GM12878 (cell line): ENCODE measurements around the gene TCF25. TPM values are rescaled to one million over a fixed set of nuclear protein-coding genes. Genes with fewer than 3 reads are reported as not detected.

Experiments used
- ATAC-seq: fragments of 200-7000 bp; cut with Tn5 transposase; 3 replicates; pipeline ENCODE4 v1.9.1; 2020; ENCODE audit warnings: mild to moderate bottlenecking, moderate library complexity
- BruUV-seq: library from RNA; stranded (reverse); fragments of 400-500 nt; replicated peaks from 2 replicates; lab custom pipeline; 2021; lab: Mats Ljungman, UMichigan
- CTCF ChIA-PET: fragments of 300-600 bp; sonication (Branson Sonifier 250); formaldehyde crosslinking; extraction: SDS; loops from one replicate; lab custom pipeline; 2021; ENCODE audit warnings: inconsistent platforms; lab: Yijun Ruan, JAX
- POLR2A ChIA-PET: fragments of 350-600 bp; formaldehyde crosslinking; extraction: SDS; loops from one replicate; lab custom pipeline; 2021; ENCODE audit warnings: inconsistent platforms; lab: Charles Lee
- RAD21 ChIA-PET: fragments of 300-600 bp; sonication (Branson Sonifier 250); formaldehyde crosslinking; loops from one replicate; lab custom pipeline; 2023; ENCODE audit warnings: antibody characterized with exemption; ENCODE audit not compliant: unreplicated experiment; lab: Charles Lee
- SMC1A ChIA-PET: fragments of 300-600 bp; sonication (Branson Sonifier 250); formaldehyde crosslinking; loops from one replicate; lab custom pipeline; 2023; ENCODE audit not compliant: unreplicated experiment, uncharacterized antibody; lab: Charles Lee
- DNase-seq: peaks from one replicate; pipeline ENCODE4 v3.0.0-alpha.2; 2011; ENCODE audit warnings: low read depth, low spot score
- FAIRE-seq: peaks from 3 replicates; lab custom pipeline; 2011; peaks lifted over from hg19 to GRCh38; lab: Jason Lieb, UNC
- H2AFZ ChIP-seq: 2 replicates; pipeline ENCODE4 v1.6.0; 2011; ENCODE audit warnings: low read depth, low read length, control low read depth; ENCODE audit not compliant: control insufficient read depth
- H3K27ac ChIP-seq: 2 replicates; pipeline ENCODE4 v1.5.1; 2011; ENCODE audit warnings: control low read depth; ENCODE audit not compliant: control insufficient read depth, insufficient read depth
- H3K27me3 ChIP-seq, 2 experiments: replicated peaks in 1 of 2; 2 replicates each; pipeline versions ENCODE4 v1.6.0 to v1.6.1; 2011; ENCODE audit warnings: low read length in 1 of 2; ENCODE audit not compliant: control insufficient read depth in 2 of 2, insufficient read depth in 2 of 2
- H3K36me3 ChIP-seq, 2 experiments: 2 replicates each; pipeline ENCODE4 v1.5.1; 2011; ENCODE audit warnings: low read length in 1 of 2; ENCODE audit not compliant: control insufficient read depth in 2 of 2, insufficient read depth in 2 of 2
- H3K4me1 ChIP-seq: 2 replicates; pipeline ENCODE4 v1.6.1; 2011; ENCODE audit warnings: mild to moderate bottlenecking, low read length, moderate library complexity, mixed read lengths; ENCODE audit not compliant: control insufficient read depth, insufficient read depth
- H3K4me2 ChIP-seq: 2 replicates; pipeline ENCODE4 v1.6.0; 2011; ENCODE audit warnings: control low read depth; ENCODE audit not compliant: control insufficient read depth, insufficient read depth
- H3K4me3 ChIP-seq: fragments of 200-600 bp; sonication (generic); 2 replicates; pipeline ENCODE4 v1.5.1; 2016
- H3K79me2 ChIP-seq: 2 replicates; pipeline ENCODE4 v1.6.0; 2011; ENCODE audit warnings: low read length; ENCODE audit not compliant: control insufficient read depth, insufficient read depth
- H3K9ac ChIP-seq: 2 replicates; pipeline ENCODE4 v1.8.0; 2011; ENCODE audit warnings: low read length, control low read depth, mixed read lengths; ENCODE audit not compliant: control insufficient read depth, insufficient read depth
- H3K9me3 ChIP-seq: replicated peaks from 3 replicates; pipeline ENCODE4 v1.5.1; 2011; ENCODE audit warnings: mild to moderate bottlenecking, low read length; ENCODE audit not compliant: control insufficient read depth, insufficient read depth
- H4K20me1 ChIP-seq: 2 replicates; pipeline ENCODE4 v1.6.0; 2011; ENCODE audit not compliant: control insufficient read depth, insufficient read depth
- IKZF1 ChIP-seq: fragments of 450-650 bp; conservative IDR thresholded peaks from 2 replicates; pipeline ENCODE4 v1.6.1; 2017; ENCODE audit warnings: antibody characterized with exemption, mild to moderate bottlenecking
- MTA2 ChIP-seq: fragments of 450-650 bp; IDR thresholded peaks from 2 replicates; pipeline ENCODE4 v1.6.1; 2016; ENCODE audit warnings: low read depth, mild to moderate bottlenecking, moderate library complexity
- SP1 ChIP-seq: IDR thresholded peaks from one replicate; pipeline ENCODE4 v1.6.1; 2011; ENCODE audit warnings: low read depth, low read length
- SPI1 ChIP-seq: IDR thresholded peaks from 2 replicates; pipeline ENCODE4 v1.6.1; 2011; ENCODE audit warnings: low read depth, mild to moderate bottlenecking, low read length, moderate library complexity, borderline replicate concordance; ENCODE audit not compliant: insufficient read depth
- WGBS: methylation state at CpG from one replicate; pipeline ENCODE4 v1.1.6; 2016; ENCODE audit warnings: low lambda C conversion rate; ENCODE audit not compliant: insufficient replicate concordance, insufficient coverage; ENCODE audit errors: missing lambda C conversion rate; 5-methylcytosine and 5-hydroxymethylcytosine counted together
- in situ Hi-C: fragments of 300-500 bp; cut with MboI; formaldehyde crosslinking; loops from 9 replicates; pipeline ENCODE4 v1.14.3; 2018; ENCODE audit warnings: mixed read lengths
- intact Hi-C: fragments of 100-400 bp; cut with micrococcal nuclease; formaldehyde crosslinking; loops from one replicate; pipeline ENCODE4 v1.14.2; 2022; ENCODE audit not compliant: unreplicated experiment
- polyA plus RNA-seq, 11 experiments: library from polyadenylated mRNA; depleted of rRNA in 4 of 11; unstranded in 6 of 11; stranded (reverse) in 5 of 11; fragments of >200 nt; fragmentation: Nextera tagmentation in 4 of 11; fragmentation: Illumina TruSeq in 1 of 11; extraction: Ambion mirVana in 4 of 11; extraction: Trizol in 1 of 11; gene quantifications; 1 replicate in 1 of 11; 2 replicates in 10 of 11; pipeline versions ENCODE4 v1.2.1 to v1.2.3, GENCODE V29; 2011 to 2016; ENCODE audit warnings: inconsistent platforms in 2 of 11, missing spikeins in 2 of 11, low read depth in 1 of 11
- total RNA-seq, 4 experiments: library from RNA; depleted of rRNA in 3 of 4; stranded (reverse); fragments of >200 nt in 3 of 4; fragmentation: Illumina TruSeq in 1 of 4; extraction: Trizol in 1 of 4; gene quantifications; 2 replicates each; pipeline versions ENCODE4 v1.2.1 to v1.2.3, GENCODE V29; 2013 to 2021
- TF ChIP-seq, protein P1 (sequence below): fragments of 450-650 bp; IDR thresholded peaks from 2 replicates; pipeline ENCODE4 v1.6.1; 2018; ENCODE audit warnings: borderline replicate concordance, mild to moderate bottlenecking; ENCODE audit not compliant: partially characterized antibody
- TF ChIP-seq, protein P2 (sequence below): IDR thresholded peaks from 2 replicates; pipeline ENCODE4 v1.6.1; 2011; ENCODE audit warnings: borderline replicate concordance, low read depth, mild to moderate bottlenecking, moderate library complexity, low read length; ENCODE audit not compliant: insufficient read depth, poor library complexity, severe bottlenecking

TCF25 gene
- total and polyA plus RNA-seq, 10 of the 15 experiments (the other 5 are each of a cell fraction or from before 2014, with no cell fraction given) = 8.4 to 130 (median 89.4) TPM

DNA sequence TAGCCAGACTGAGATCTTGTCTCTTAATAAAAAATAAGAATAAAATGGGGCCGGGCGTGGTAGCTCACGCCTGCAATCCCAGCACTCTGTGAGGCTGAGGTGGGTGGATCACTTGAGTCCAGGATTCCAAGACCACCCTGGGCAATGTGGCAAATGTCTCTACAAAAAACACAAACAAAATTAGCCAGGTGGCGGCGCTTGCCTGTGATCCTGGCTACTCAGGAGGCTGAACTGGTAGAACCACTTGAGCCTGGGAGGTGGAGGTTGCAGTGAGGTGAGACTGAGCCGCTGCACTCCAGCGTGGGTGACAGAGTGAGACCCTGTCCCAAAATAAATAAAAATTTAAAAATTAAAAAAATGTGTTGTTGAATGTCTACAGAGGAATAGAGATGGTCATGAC lies 72.3 kb downstream of the TCF25 start:
- CTCF ChIA-PET = interaction anchor here (1.1 to 1.4 kb wide), 2 partner anchors 8 to 35 kb away, joined by 3 to 5 read pairs; no protein-coding TSS in a partner anchor
- intact Hi-C loops = no loop called here
- Histone ChIP-seq H3K4me3 (no peak overlapping the region), H3K27me3 (peaks cover 0 to 3% of the 10 kb centered on the region in 2 experiments; a peak in 1 of 4 replicates), H3K9ac (no peak overlapping the region), H3K36me3 (no peaks in the 10 kb centered on the region)
- in situ Hi-C loops = no loop called here
- POLR2A ChIA-PET = no interaction called here
- ATAC-seq = no peak
- WGBS = 32% methylated on average over 7 of the region's 7 CpGs
- TF ChIP-seq IKZF1 = no peak
- TF ChIP-seq, protein P1, sequence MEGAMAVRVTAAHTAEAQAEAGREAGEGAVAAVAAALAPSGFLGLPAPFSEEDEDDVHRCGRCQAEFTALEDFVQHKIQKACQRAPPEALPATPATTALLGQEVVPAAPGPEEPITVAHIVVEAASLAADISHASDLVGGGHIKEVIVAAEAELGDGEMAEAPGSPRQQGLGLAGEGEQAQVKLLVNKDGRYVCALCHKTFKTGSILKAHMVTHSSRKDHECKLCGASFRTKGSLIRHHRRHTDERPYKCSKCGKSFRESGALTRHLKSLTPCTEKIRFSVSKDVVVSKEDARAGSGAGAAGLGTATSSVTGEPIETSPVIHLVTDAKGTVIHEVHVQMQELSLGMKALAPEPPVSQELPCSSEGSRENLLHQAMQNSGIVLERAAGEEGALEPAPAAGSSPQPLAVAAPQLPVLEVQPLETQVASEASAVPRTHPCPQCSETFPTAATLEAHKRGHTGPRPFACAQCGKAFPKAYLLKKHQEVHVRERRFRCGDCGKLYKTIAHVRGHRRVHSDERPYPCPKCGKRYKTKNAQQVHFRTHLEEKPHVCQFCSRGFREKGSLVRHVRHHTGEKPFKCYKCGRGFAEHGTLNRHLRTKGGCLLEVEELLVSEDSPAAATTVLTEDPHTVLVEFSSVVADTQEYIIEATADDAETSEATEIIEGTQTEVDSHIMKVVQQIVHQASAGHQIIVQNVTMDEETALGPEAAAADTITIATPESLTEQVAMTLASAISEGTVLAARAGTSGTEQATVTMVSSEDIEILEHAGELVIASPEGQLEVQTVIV = no peak
- TF ChIP-seq, protein P2, sequence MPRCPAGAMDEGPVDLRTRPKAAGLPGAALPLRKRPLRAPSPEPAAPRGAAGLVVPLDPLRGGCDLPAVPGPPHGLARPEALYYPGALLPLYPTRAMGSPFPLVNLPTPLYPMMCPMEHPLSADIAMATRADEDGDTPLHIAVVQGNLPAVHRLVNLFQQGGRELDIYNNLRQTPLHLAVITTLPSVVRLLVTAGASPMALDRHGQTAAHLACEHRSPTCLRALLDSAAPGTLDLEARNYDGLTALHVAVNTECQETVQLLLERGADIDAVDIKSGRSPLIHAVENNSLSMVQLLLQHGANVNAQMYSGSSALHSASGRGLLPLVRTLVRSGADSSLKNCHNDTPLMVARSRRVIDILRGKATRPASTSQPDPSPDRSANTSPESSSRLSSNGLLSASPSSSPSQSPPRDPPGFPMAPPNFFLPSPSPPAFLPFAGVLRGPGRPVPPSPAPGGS = no peak
- TF ChIP-seq MTA2 = no peak
- TF ChIP-seq SP1 = no peak
- no peak for TF ChIP-seq SPI1
- TF ChIP-seq, all 136 proteins: peak for 0
- Histone ChIP-seq H2AFZ (no peak overlapping the region), H3K27ac (no peak overlapping the region), H3K4me2 (no peak overlapping the region), H3K79me2 (no peaks in the 10 kb centered on the region), H4K20me1 (no peaks in the 10 kb centered on the region), H3K4me1 (peaks cover 32% of the 10 kb centered on the region), H3K9me3 (no peaks in the 10 kb centered on the region)
- DNase-seq (no peak), FAIRE-seq (no peak)
- ChIA-PET RAD21 (interaction anchor here (1.1 kb wide), 1 partner anchor 28 kb away, joined by 3 read pairs; no protein-coding TSS in a partner anchor), SMC1A (no interaction called here)
- BruUV-seq = no TSS peak
